Measurements from ENCODE around the gene PXK.
"Not testable (repeated sequence)": the region's sequence is repeated elsewhere in the genome, so short reads cannot be mapped to it uniquely, and the experiment has no call there.

The PXK gene

DNA sequence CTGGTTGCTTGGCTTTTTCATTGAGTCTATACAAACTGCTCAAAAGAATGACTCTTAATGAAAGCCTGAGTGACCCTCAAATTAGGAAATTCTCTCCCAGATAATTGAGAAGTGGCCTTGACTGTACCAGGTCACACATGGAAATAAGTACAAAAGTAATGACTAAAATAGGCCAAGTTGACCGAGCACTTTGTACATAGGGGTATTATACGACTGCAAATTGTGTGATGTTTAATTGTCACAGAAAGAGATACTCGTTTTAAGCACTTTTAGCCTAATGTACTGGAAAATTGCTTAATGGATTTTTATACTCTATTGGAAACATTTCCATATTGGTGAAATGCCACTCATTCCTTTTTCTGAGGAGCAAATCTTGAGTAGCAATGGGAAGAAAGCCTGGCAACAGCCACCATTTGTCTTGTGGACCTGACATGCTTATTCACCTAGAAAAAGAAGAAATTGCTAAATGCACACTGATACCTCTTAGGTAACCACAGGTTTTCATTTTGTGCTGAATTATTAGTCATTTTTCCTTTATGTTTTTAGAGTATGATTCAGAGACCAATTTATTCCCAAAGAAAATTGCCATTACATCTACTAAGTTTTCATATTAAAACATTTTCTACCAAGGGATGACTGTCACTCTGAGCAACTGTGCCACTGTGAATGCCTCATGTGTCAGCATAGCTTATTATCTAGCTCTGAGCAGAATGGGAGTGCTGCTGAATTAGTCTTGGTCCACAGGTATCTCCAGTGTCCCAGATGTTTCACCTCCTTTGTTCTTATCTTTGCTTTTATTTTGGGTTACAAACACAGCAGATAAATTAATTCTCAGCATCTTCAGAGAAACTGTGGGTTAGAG lies 8.9 kb upstream of the PXK start:
- peak; percentile 74 to 75 for ATAC-seq

DNA sequence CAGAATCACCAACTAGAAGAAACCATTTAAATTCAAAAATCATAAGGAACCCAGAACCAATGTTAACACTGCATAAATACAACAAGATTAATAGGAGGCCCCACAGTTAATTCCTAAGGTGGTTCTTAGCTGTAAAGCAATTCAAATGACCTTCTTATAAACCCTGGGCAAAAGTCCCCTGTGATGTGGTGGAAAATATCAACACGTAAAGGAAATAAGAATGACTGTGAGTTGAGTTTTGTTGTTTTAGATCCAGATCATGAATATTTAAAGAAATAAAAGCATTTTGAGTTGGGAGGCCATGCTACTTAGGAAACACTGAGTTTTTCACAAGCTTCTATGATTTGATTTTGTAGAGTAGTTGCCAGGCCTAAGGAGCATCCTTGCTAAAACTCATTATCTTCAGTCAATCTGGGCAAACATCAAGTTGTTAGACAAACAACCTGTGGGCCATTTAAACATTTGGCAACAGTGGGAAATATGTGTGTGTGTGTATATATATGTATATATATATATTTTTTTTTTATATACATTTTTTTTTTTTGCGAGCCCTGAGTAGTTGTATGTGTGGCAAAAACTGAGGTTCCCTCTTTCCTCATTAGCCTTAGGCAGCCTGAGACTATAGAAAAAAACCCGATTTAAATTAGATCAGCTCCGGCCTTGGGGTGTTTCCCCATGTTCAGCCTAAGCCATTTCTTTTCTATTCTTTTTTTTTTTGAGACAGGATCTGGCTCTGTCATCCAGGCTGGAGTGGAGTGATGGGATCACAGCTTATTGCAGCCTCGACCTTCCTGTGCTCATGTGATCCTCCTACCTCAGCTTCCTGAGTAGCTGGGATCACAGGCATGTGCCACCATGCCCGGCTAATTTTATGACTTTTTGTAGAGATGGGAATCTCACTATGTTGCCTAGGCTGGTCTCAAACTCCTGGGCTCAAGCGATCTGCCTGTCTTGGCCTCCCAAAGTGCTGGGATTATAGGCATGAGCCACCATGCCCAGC lies 8.0 kb upstream of the PXK start:
- ATAC-seq = peak; percentile 73 to 75

DNA sequence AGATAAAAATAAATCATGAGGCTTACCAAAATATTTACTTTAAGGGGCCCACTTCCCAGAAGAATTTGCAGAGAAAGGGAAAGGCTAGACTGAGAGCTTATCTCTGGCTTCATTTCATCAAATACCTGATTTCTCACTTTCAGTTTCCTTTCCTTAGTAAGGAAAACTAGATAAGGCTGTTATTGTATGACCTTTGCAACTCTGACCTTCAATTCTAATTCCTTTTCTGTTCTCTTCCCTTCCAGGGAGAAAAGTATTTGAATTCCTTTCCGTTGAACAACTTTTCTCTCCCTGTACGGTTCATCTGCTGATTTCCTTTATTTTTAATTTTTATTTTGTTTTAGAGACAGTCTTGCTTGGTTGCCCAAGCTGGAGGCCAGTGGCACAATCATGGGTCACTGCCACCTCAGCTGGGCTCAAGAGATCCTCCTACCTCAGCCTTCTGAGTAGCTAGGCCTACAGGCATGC lies 7.1 kb upstream of the PXK start:
- no peak for ATAC-seq

DNA sequence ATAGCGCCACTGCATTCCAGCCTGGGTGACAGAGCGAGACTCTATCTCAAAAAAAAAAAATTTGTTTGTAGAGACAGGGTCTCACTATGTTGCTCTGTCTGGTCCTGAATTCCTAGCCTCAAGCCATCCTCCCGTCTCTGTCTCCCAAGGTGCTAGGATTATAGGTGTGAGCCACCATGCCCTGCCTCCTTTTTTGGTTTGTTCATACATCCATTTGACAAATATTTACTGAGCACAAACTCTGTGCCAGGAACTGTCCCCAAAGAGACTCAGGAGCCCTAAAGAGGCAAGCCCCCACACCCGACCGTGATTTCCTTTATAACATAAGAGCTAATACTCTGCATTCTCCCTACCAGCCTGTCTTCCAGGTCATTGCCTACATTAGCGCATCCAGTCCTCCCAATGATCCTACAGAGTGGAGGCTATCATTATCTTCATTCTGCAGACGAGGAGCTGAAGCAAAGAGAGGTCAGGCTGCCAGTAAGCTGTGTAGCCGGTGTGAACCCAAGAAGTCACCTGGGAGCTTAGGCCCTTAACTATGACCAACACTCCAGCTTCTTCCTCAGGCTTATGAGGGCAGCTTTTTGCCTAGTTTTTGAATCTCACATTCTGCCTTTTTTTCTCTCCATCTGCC lies 6.3 kb upstream of the PXK start:
- ATAC-seq = no peak

- ATAC-seq = no peak
These were observed 3.4 kb upstream of the PXK start for GRCh38 chr3:58329150-58329921.

- ATAC-seq = no peak
These were observed 2.7 kb upstream of the PXK start for GRCh38 chr3:58329922-58330413.

DNA sequence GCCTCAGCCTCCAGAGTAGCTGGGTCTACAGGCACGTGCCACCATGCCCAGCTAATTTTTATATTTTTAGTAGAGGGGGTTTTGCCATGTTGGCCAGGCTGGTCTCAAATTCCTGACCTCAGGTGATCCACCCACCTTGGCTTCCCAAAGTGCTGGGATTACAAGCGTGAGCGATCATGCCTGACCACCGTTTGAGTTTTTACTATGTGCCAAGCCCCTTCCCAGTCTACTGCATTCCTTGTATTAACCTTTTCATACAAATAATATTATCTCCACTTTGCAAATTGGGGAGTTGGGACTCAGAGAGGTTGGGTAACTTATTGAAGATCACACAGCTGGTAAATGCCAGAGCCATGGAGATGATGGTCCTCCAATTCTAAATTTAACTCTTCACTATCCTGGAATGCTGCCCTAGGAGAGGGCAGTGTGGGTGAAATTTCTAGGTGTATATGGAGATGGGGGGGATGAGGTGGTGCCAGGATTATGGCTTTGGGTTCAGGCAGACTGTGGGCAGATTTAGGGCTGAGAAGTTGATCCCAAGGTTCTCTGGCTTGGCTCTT lies 1.0 kb upstream of the PXK start:
- no peak for ATAC-seq

GRCh38 chr3:58333206-58334012 lies 717 bp downstream of the PXK start:
- ATAC-seq = peak; percentile 18 to 23

GRCh38 chr3:58334013-58334321 lies 1.3 kb downstream of the PXK start:
- ATAC-seq = no peak

- no peak for ATAC-seq
These were observed 1.8 kb downstream of the PXK start for GRCh38 chr3:58334506-58334884.

DNA sequence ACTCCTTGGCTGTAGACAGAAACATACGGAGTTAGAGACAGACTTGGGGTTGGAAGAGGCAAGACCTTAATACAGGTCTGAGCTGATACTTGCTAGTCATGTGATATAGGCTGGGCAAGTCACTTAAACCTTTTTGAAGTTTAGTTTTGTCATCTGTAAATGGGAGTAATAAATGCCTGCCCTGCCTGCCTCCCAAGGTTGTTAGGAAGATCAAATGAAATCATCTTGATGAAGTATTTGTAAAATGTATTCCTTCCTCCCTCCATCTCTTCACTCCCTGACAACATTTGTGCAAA lies 2.9 kb downstream of the PXK start:
- ATAC-seq = no peak

DNA sequence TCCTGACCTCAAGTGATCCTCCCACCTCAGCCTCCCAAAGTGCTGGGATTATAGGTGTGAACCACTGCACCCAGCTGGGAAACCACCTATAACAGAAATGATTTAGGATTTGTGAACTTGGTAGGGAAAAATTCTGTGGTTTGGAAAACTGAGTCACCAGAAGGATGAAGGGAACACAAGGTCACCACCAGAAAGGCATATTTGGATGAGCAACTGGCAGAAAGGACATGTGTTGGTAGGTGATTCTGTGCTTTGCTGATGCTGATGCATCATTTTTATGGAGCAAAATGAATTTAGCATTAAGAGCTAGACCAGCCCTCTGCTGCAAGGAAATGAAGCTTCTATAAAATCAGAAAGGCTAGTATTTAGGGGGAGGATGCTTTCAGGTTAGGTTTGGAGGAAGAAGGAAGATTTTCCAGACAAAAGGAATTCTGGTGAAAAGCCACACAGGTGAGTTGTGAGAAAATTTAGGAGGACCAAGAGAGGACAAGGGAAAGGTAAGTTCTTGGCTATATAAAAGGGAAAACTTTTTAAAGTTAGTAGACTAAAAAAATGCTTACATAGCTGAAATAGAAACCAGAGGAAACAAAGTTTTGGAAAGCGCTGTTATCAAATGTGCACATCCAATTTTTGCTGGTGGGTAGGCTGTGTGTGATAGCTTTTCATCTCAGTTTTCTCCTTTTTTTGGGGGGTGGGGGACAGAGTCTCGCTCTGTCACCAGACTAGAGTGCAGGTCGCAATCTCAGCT lies 3.6 kb downstream of the PXK start:
- no peak for ATAC-seq

DNA sequence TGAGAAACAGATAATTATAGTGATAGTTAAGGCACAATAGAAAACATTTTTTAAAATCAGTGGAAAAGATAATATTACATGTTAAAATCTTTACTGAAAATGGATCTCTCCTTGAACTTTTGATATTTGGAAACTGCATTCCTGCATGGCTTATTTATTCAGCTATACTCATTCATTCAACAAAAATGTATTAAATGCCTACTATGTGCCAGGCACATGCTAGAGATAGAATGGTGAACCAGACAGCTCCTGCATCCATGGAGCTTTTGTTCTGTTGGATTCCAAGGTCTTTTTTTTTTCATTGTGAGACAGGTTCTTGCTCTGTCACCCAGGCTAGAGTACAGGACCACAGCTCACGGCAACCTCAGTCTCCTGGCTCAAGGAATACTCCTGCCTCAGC lies 4.5 kb downstream of the PXK start:
- ATAC-seq = no peak

GRCh38 chr3:58339146-58339545 lies 6.5 kb downstream of the PXK start:
- ATAC-seq = not testable (repeated sequence)

GRCh38 chr3:58340594-58341244 lies 8.0 kb downstream of the PXK start:
- no peak for ATAC-seq

- ATAC-seq = no peak
These were observed 8.7 kb downstream of the PXK start for GRCh38 chr3:58341376-58341775.

DNA sequence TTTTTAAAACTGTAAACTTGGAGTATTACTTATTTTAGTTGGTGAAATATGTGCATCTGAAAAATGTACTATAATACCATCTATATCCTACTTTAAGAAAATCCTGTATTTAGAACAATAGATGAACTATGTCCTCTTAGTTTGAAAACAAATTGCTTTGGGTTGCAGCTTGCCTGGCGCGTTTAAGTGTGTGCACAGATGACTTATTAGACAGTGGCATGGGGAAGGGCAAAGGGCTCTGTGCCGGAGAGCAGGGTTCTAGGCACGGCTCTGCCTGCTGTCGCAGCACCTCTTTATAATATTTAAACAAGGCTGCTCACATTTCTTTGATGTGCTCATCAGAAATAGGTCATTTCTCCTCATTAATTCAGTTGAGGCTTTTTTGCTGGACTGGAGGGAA lies 10.0 kb downstream of the PXK start:
- no peak for ATAC-seq

GRCh38 chr3:58345457-58345856 lies 12.8 kb downstream of the PXK start:
- no peak for ATAC-seq

DNA sequence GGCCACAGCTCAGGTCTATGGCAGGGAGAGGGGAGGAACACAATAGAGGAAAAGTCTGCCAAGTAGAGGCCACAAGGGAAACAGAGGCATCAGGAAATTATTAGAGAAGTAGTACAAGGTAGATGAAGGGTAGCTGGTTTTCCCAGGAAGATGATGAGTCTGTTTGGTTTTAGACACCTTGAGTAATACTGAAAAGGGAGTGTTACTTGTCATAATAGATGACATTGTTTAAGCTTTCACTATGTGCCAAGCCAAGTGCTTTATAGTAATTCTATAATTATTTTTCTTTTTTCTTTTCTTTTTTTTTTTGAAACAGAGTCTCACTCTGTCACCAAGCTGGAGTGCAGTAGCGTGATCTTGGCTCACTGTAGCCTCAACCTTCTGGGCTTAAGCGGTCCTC lies 13.7 kb downstream of the PXK start:
- ATAC-seq = peak; percentile 45 to 53

- ATAC-seq = no peak
These were observed 15.3 kb downstream of the PXK start for GRCh38 chr3:58347984-58348383.
